C4-2B (cell line): Measurements from ENCODE around the gene CDKL4.

Experiments
- CTCF ChIP-seq: fragments of 450-650 bp; conservative IDR thresholded peaks from 2 replicates; pipeline ENCODE4 v1.5.1; 2017; ENCODE audit warnings: mild to moderate bottlenecking
- ZFX ChIP-seq: fragments of 450-650 bp; IDR thresholded peaks from 2 replicates; pipeline ENCODE4 v1.6.1; 2017

GRCh38 chr2:39156107-39156506, 87.7 kb downstream of the CDKL4 start:
- TF ChIP-seq CTCF (no peak), ZFX (no peak)
